Activated CD8-positive, alpha-beta T cell treated with anti-CD3 and anti-CD28 coated beads for 36 hours (primary cell): ENCODE data around the gene RASSF4. TPM values are rescaled to one million over a fixed set of nuclear protein-coding genes. Genes with fewer than 3 reads are reported as not detected.

Experiments used
- ATAC-seq: fragments of 200-7000 bp; cut with Tn5 transposase; one replicate; pipeline ENCODE4 v1.10.0; 2021; ENCODE audit warnings: mild to moderate bottlenecking, moderate library complexity
- CTCF ChIA-PET: fragments of 350-600 bp; sonication (Branson Sonifier 250); formaldehyde crosslinking; loops from one replicate; lab custom pipeline; 2021; ENCODE audit warnings: antibody characterized with exemption; lab: Charles Lee
- POLR2A ChIA-PET: fragments of 350-600 bp; sonication (Branson Sonifier 250); formaldehyde crosslinking; loops from one replicate; lab custom pipeline; 2021; ENCODE audit warnings: antibody characterized with exemption; lab: Charles Lee
- DNase-seq: peaks from one replicate; pipeline ENCODE4 v3.0.0-alpha.2; 2020
- H3K27ac Mint-ChIP-seq: one replicate; pipeline ENCODE4 v1.8.0; 2021; ENCODE audit warnings: mild to moderate bottlenecking, mixed read lengths
- H3K27me3 Mint-ChIP-seq: one replicate; pipeline ENCODE4 v1.8.0; 2021; ENCODE audit warnings: mixed read lengths
- H3K36me3 Mint-ChIP-seq: one replicate; pipeline ENCODE4 v1.8.0; 2021; ENCODE audit warnings: low read depth, mixed read lengths
- H3K4me1 Mint-ChIP-seq: one replicate; pipeline ENCODE4 v1.8.0; 2021; ENCODE audit warnings: low read depth, mixed read lengths
- H3K4me3 Mint-ChIP-seq: one replicate; pipeline ENCODE4 v1.8.0; 2021; ENCODE audit warnings: mild to moderate bottlenecking, moderate library complexity, mixed read lengths
- H3K9me3 Mint-ChIP-seq: one replicate; pipeline ENCODE4 v1.8.0; 2021; ENCODE audit warnings: mixed read lengths
- intact Hi-C: fragments of 100-400 bp; cut with micrococcal nuclease; formaldehyde crosslinking; loops from one replicate; pipeline ENCODE4 v1.10.0; 2022
- total RNA-seq, 2 experiments: library from RNA; stranded (reverse); gene quantifications; one replicate each; pipeline ENCODE4 v1.2.3, GENCODE V29; 2021
- TF ChIP-seq, protein P1 (sequence below): fragments of 200-600 bp; IDR thresholded peaks from one replicate; pipeline ENCODE4 v1.8.0; 2022; ENCODE audit warnings: antibody characterized with exemption, mild to moderate bottlenecking

The RASSF4 gene
- total RNA-seq, 2 experiments from 2014 or later = 1.8 to 1.9 TPM

DNA sequence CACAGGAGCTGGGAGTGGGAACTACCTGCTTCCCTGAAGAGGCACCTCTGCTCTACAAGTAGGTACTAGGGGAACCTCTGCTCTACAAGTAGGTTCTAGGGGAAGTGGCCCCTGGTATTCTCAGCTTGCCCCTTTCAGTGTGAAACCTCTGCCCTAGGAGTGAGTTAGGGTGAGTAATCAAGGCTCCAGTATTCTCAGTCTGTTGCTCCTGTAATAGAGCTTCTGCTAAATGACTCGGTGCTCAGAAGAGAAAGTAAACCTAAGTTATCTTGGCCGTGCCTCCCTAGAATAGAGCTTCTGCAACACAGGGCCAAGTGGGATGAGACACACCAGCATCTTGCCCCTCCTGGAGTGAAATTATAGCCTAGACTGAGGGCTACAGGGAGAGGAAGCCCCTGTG lies 13.4 kb upstream of the RASSF4 start:
- H3K36me3 Mint-ChIP-seq = no peaks in the 10 kb centered on the region
- POLR2A ChIA-PET = interaction anchor here (0.8 to 0.9 kb wide), 2 partner anchors 13 to 20 kb away, joined by 3 to 4 read pairs; no protein-coding TSS in a partner anchor
- H3K27ac Mint-ChIP-seq = no peak overlapping the region
- CTCF ChIA-PET = interaction anchor here (0.8 to 3.3 kb wide), 2 partner anchors 14 to 28 kb away, joined by 3 to 20 read pairs; no protein-coding TSS in a partner anchor
- H3K4me3 Mint-ChIP-seq = no peak overlapping the region
- no peak for DNase-seq
- H3K27me3 Mint-ChIP-seq = peaks cover 11% of the 10 kb centered on the region
- TF ChIP-seq, protein P1, sequence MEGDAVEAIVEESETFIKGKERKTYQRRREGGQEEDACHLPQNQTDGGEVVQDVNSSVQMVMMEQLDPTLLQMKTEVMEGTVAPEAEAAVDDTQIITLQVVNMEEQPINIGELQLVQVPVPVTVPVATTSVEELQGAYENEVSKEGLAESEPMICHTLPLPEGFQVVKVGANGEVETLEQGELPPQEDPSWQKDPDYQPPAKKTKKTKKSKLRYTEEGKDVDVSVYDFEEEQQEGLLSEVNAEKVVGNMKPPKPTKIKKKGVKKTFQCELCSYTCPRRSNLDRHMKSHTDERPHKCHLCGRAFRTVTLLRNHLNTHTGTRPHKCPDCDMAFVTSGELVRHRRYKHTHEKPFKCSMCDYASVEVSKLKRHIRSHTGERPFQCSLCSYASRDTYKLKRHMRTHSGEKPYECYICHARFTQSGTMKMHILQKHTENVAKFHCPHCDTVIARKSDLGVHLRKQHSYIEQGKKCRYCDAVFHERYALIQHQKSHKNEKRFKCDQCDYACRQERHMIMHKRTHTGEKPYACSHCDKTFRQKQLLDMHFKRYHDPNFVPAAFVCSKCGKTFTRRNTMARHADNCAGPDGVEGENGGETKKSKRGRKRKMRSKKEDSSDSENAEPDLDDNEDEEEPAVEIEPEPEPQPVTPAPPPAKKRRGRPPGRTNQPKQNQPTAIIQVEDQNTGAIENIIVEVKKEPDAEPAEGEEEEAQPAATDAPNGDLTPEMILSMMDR = no peak
- intact Hi-C loops = no loop called here
- peaks cover 15% of the 10 kb centered on the region for H3K9me3 Mint-ChIP-seq
- ATAC-seq = peak; percentile 58
- peaks cover 4% of the 10 kb centered on the region for H3K4me1 Mint-ChIP-seq

DNA sequence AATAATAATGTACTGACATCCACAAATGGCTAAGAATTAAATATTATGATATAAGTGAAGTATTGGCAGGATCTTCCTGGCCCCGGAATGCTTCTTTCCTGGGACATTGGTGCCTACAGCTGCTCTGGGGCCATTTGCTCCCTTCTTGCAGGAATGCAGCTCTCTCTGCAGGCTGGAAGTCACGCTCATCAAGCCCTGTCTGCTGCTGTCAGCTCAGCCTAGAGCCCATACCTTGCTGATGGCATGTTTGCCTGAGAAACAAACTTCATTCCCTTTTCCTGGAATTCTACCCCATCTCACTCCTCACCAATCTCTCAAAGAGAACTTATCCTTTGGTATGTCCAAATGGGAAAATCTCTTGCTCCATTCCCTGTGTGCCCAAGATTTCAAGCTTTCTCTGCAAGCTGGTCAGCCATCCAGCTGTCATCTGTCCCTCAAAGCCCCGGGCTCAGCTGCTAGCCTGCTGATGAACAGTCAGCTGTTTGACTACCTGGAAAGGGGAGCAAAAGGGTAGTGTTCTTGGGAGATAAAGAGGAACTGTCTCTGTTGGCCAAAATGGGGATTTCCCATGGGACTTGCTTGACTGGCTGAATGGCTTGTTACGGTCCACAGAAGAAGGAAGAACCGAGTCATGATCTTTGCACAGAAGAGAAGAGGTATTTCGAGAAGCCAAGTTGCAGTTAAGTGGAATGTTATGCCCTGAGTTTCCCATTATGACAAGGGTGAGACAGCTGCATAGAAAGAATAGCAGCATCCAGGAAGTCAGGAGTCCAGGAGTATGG lies 12.0 kb upstream of the RASSF4 start:
- no peak for ATAC-seq
- Mint-ChIP-seq H3K27me3 (peaks cover 9% of the 10 kb centered on the region), H3K9me3 (peaks cover 15% of the 10 kb centered on the region), H3K4me3 (no peak overlapping the region), H3K27ac (no peak overlapping the region), H3K4me1 (peaks cover 4% of the 10 kb centered on the region), H3K36me3 (no peaks in the 10 kb centered on the region)
- ChIA-PET CTCF (interaction anchor here (1.9 to 3.3 kb wide), 2 partner anchors 15 to 19 kb away, joined by 9 to 20 read pairs; no protein-coding TSS in a partner anchor), POLR2A (no interaction called here)
- DNase-seq = no peak
- TF ChIP-seq, protein P1 = no peak
- intact Hi-C loops = no loop called here

DNA sequence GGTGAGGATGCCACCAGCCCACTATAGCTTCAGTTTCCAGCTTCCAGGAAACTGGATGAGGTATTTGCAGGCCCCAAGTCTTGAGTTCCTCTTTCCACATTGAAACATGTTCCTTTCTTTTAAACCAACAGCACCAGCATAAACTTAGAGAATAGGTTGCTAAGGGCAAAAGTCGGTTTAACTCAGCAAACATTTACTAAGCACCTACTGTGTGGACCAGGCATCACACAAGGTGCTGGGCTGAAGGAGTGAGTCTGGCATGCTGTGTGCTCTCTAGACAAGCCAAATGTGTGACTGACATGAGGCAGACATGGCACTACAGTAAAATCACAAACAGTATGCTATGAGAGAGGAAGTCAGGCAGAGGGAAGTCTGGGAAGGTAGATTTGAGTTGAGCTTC lies 11.0 kb upstream of the RASSF4 start:
- H3K27me3 Mint-ChIP-seq = peaks cover 4% of the 10 kb centered on the region
- ATAC-seq (no peak), DNase-seq (no peak)
- CTCF ChIA-PET = interaction anchor here (1.7 to 3.3 kb wide), 3 partner anchors 16 to 18 kb away, joined by 7 to 20 read pairs (median 9); no protein-coding TSS in a partner anchor
- H3K4me3 Mint-ChIP-seq = no peak overlapping the region
- H3K4me1 Mint-ChIP-seq = peaks cover 4% of the 10 kb centered on the region
- H3K36me3 Mint-ChIP-seq = no peaks in the 10 kb centered on the region
- POLR2A ChIA-PET = interaction anchor here (1.1 kb wide), 1 partner anchor 22 kb away, joined by 3 read pairs; no protein-coding TSS in a partner anchor
- TF ChIP-seq, protein P1 = no peak
- H3K27ac Mint-ChIP-seq = peak overlapping the region; percentile 14
- intact Hi-C loops = no loop called here
- peaks cover 12% of the 10 kb centered on the region for H3K9me3 Mint-ChIP-seq

DNA sequence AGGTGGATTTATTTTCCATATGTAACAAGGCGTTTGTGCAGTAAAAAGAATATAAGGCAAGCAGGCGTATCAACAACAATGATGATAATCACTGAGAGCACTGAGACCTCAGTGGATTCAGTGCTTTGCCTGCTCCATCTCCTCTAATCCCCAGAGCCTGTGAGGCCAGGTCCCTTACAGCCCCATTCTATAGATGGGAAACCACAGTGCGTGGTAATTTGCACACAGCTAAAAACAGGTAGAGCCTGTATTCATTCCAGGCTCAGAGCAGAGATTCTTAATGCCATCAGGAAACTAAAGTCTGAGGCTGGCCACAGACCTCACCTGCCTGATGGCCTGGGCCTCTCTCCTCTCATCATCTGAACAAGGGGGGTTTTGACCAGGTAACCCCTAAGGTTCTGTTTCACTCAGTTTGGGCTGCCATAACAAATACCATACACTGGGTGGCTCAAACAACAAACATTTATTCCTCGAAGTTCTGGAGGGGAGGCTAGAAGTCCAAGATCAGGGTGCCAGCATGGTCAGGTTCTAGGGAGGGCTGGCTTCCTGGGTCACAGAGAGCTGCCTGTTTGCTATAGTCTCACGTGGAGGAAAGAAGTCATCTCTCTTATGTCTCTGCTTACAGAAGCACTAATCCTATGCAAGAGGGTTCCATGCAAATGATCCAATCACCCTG lies 10.3 kb upstream of the RASSF4 start:
- no peak for DNase-seq
- ChIA-PET POLR2A (interaction anchor here (1.1 to 1.3 kb wide), 2 partner anchors 19 to 23 kb away, joined by 3 read pairs; no protein-coding TSS in a partner anchor), CTCF (interaction anchor here (1.1 to 1.9 kb wide), 3 partner anchors 12 to 18 kb away, joined by 3 to 9 read pairs (median 7); no protein-coding TSS in a partner anchor)
- Mint-ChIP-seq H3K4me3 (no peak overlapping the region), H3K27me3 (peaks cover 2% of the 10 kb centered on the region), H3K4me1 (peaks cover 4% of the 10 kb centered on the region), H3K27ac (no peak overlapping the region), H3K36me3 (no peaks in the 10 kb centered on the region), H3K9me3 (peaks cover 9% of the 10 kb centered on the region)
- no peak for ATAC-seq
- TF ChIP-seq, protein P1 = no peak
- intact Hi-C loops = no loop called here
